K562 (cell line): ENCODE results near the gene RIIAD1. TPM values are rescaled to one million over a fixed set of nuclear protein-coding genes. Genes with fewer than 3 reads are reported as not detected.

Experiments
- ASH1L ChIP-seq: fragments of 450-650 bp; IDR thresholded peaks from 2 replicates; pipeline ENCODE4 v1.6.1; 2018; ENCODE audit warnings: borderline replicate concordance, mild to moderate bottlenecking, low read depth; ENCODE audit not compliant: partially characterized antibody
- BRCA1 ChIP-seq, 2 experiments: fragments of 450-650 bp in 1 of 2; sonication (generic) in 1 of 2; formaldehyde crosslinking in 1 of 2; IDR thresholded peaks; 2 replicates each; pipeline versions ENCODE4 v1.5.0 to v1.6.1; 2017 to 2020; ENCODE audit warnings: mild to moderate bottlenecking in 1 of 2, missing genetic modification reagents in 1 of 2
- DIDO1 ChIP-seq: fragments of 450-650 bp; IDR thresholded peaks from 2 replicates; pipeline ENCODE4 v1.6.1; 2016; ENCODE audit warnings: low read depth, missing biosample characterization, missing genetic modification characterization
- EHMT2 ChIP-seq: fragments of 450-650 bp; IDR thresholded peaks from 2 replicates; pipeline ENCODE4 v1.6.1; 2018; ENCODE audit warnings: antibody characterized with exemption
- FOXP1 ChIP-seq: sonication (generic); formaldehyde crosslinking; IDR thresholded peaks from 2 replicates; pipeline ENCODE4 v1.8.0; 2022; ENCODE audit warnings: mild to moderate bottlenecking, missing genetic modification reagents
- KLF1 ChIP-seq: fragments of 450-650 bp; IDR thresholded peaks from 2 replicates; pipeline ENCODE4 v1.6.1; 2016; ENCODE audit warnings: missing genetic modification characterization, missing compliant biosample characterization
- L3MBTL2 ChIP-seq: fragments of 450-650 bp; IDR thresholded peaks from 2 replicates; pipeline ENCODE4 v1.6.1; 2016; ENCODE audit warnings: mild to moderate bottlenecking, moderate library complexity
- NFE2L1 ChIP-seq: fragments of 450-650 bp; IDR thresholded peaks from 2 replicates; pipeline ENCODE4 v1.6.1; 2016; ENCODE audit warnings: missing genetic modification characterization, low read depth, mild to moderate bottlenecking, missing compliant biosample characterization, moderate library complexity, borderline replicate concordance
- NR3C1 ChIP-seq: sonication (generic); formaldehyde crosslinking; IDR thresholded peaks from 2 replicates; pipeline ENCODE4 v1.8.1; 2022; ENCODE audit warnings: missing genetic modification reagents
- RERE ChIP-seq: sonication (generic); formaldehyde crosslinking; IDR thresholded peaks from 2 replicates; pipeline ENCODE4 v1.8.0; 2023; ENCODE audit warnings: missing genetic modification reagents, mild to moderate bottlenecking, borderline replicate concordance
- RFX5 ChIP-seq: IDR thresholded peaks from 2 replicates; pipeline ENCODE4 v1.6.1; 2011; ENCODE audit warnings: low read depth, mild to moderate bottlenecking, improper control_type of control experiment, low read length
- SIX5 ChIP-seq, 2 experiments: IDR thresholded peaks; 2 replicates each; pipeline ENCODE4 v1.6.1; 2011; ENCODE audit warnings: low read length in 2 of 2, borderline replicate concordance in 1 of 2, low read depth in 1 of 2, mild to moderate bottlenecking in 1 of 2, moderate library complexity in 1 of 2; ENCODE audit not compliant: insufficient read depth in 1 of 2
- SMAD2 ChIP-seq: fragments of 150-350 bp; IDR thresholded peaks from 2 replicates; pipeline ENCODE4 v1.6.1; 2014; ENCODE audit warnings: low read depth, mild to moderate bottlenecking, low read length
- SMARCA4 ChIP-seq: fragments of 450-650 bp; IDR thresholded peaks from 2 replicates; pipeline ENCODE4 v1.6.1; 2016
- TAF1 ChIP-seq: IDR thresholded peaks from 2 replicates; pipeline ENCODE4 v1.6.1; 2011; ENCODE audit warnings: mild to moderate bottlenecking, low read length, moderate library complexity; ENCODE audit not compliant: insufficient read depth, control insufficient read depth, severe bottlenecking; ENCODE audit errors: extremely low read depth
- ZNF436 ChIP-seq: fragments of 250-450, 450-650 bp; sonication (Bioruptor Pico); formaldehyde crosslinking; IDR thresholded peaks from 2 replicates; pipeline ENCODE4 v1.7.0; 2020; ENCODE audit warnings: mild to moderate bottlenecking
- ZNF740 ChIP-seq, 3 experiments: fragments of 200-800 bp in 1 of 3; sonication (Bioruptor generic) in 1 of 3; sonication (generic) in 1 of 3; formaldehyde crosslinking in 1 of 3; IDR thresholded peaks; 2 replicates each; pipeline versions ENCODE4 v1.6.1 to v1.8.0; 2016 to 2022; ENCODE audit warnings: mild to moderate bottlenecking in 2 of 3, missing compliant biosample characterization in 2 of 3, missing genetic modification characterization in 2 of 3, missing genetic modification reagents in 1 of 3
- polyA plus RNA-seq, 8 experiments: library from polyadenylated mRNA; depleted of rRNA in 4 of 8; stranded (reverse) in 5 of 8; unstranded in 3 of 8; fragments of >200 nt; fragmentation: Nextera tagmentation in 2 of 8; fragmentation: Illumina TruSeq in 1 of 8; extraction: Ambion mirVana in 2 of 8; extraction: Trizol in 1 of 8; gene quantifications; 2 replicates each; pipeline versions ENCODE4 v1.2.1 to v1.2.3, GENCODE V29; 2011 to 2014; ENCODE audit warnings: inconsistent platforms in 1 of 8, missing spikeins in 1 of 8
- total RNA-seq, 7 experiments: library from RNA; depleted of rRNA in 6 of 7; stranded (reverse); fragments of >200 nt in 6 of 7; fragmentation: Illumina TruSeq in 2 of 7; extraction: Trizol in 2 of 7; gene quantifications; 2 replicates each; pipeline versions ENCODE4 v1.2.1 to v1.2.3, GENCODE V29; 2011 to 2021; ENCODE audit warnings: low replicate concordance in 1 of 7
- TF ChIP-seq, protein P1 (sequence below): fragments of 450-650 bp; IDR thresholded peaks from 2 replicates; pipeline ENCODE4 v1.6.1; 2016; ENCODE audit warnings: missing biosample characterization, missing genetic modification characterization

Gene RIIAD1
- total and polyA plus RNA-seq, 9 of the 15 experiments (the other 6 are each of a cell fraction or from before 2014, with no cell fraction given), result not detected

DNA sequence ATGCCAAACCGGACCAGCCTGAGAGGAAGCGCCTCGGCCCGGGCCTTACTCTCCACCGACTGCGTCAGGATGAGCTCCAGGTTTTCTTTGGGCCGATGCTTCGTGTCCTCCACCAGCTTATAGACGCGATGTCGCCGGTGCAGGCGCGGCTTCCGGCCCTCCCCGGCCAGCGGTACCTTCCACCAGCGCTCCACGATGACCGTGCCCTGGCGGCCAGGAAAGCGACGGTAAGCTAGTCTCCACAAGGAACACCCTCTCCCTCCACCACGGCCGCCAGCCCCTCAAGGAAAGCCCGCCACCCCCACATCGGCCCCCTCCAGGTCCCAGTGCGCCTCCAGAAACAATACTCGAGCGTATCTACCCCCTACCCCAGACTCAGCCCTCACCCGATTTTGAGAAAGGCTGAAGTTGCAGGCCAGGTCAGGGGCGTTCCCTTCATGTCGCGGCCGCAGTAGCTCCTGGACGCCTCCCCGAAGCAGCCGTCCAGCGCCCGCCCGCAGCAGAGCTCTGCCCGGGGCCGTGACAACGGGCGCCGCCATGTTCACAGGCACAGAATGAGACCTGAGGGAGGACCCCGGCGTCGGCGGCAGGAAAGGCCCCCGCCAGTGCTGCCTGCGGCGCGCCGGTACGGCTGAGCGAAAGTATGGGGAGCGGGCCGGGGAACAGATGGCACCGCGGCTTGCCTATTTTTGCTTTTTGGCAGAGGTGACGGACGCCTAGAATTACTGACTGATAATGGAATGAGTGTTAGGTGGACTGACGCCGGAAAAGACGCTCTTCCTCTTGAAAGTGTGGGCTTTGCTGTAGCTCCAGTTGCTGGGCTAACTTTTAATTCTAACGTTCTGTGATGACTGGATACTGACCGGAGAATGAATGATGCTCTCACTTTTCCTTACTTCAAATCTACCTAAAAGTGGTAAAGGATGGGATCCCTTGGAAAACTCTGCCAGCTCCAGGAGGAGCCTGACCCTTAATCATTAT, 41.9 kb downstream of the RIIAD1 start, which contains the start of gene MRPL9 (continued):
- 0 out of 2 replicates have a peak, but pooled peaks have one; percentile 39 for TF ChIP-seq FOXP1 (CRISPR knock-in tag)
- no peak for TF ChIP-seq NFE2L1 (tag)
- no peak for TF ChIP-seq ASH1L
- TF ChIP-seq RERE (CRISPR knock-in tag), result no peak
- no peak for TF ChIP-seq SMAD2
- TF ChIP-seq TAF1, result peak; percentile 95
- no peak for TF ChIP-seq KLF1 (tag)
- TF ChIP-seq ZNF740 (CRISPR knock-in tag; IDR thresholded peaks at IDR 0.05), result no peak
- TF ChIP-seq ZNF740 (tag; IDR thresholded peaks at IDR 0.05), result no peak
- TF ChIP-seq RFX5, result no peak
- TF ChIP-seq SMARCA4, result no peak
- no peak for TF ChIP-seq NR3C1 (CRISPR knock-in tag)
- TF ChIP-seq, protein P1, sequence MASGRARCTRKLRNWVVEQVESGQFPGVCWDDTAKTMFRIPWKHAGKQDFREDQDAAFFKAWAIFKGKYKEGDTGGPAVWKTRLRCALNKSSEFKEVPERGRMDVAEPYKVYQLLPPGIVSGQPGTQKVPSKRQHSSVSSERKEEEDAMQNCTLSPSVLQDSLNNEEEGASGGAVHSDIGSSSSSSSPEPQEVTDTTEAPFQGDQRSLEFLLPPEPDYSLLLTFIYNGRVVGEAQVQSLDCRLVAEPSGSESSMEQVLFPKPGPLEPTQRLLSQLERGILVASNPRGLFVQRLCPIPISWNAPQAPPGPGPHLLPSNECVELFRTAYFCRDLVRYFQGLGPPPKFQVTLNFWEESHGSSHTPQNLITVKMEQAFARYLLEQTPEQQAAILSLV (tag), result no peak
- TF ChIP-seq ZNF436 (CRISPR knock-in tag), result 0 out of 2 replicates have a peak, but pooled peaks have one; percentile 39
- peak; percentile 90 for TF ChIP-seq DIDO1 (tag)
- TF ChIP-seq L3MBTL2, result no peak; the same call in 1 of the 2 replicates
- no peak for TF ChIP-seq EHMT2
- TF ChIP-seq BRCA1 (IDR thresholded peaks at IDR 0.05), result no peak
- no peak for TF ChIP-seq BRCA1 (CRISPR knock-in tag; IDR thresholded peaks at IDR 0.05)
- TF ChIP-seq SIX5 (IDR thresholded peaks at IDR 0.05; ENCODE audit: borderline replicate concordance in 1 of 2, insufficient read depth in 1 of 2, low read depth in 1 of 2, low read length in 2 of 2), result peak; percentile 30 to 54; a peak in 2 of 4 replicates
